B cell (primary cell): ENCODE data around the gene BICDL1. TPM values are rescaled to one million over a fixed set of nuclear protein-coding genes. Genes with fewer than 3 reads are reported as not detected.

Experiments used
- ATAC-seq: fragments of 200-7000 bp; cut with Tn5 transposase; one replicate; pipeline ENCODE4 v1.10.0; 2021; ENCODE audit warnings: low read depth, mild to moderate bottlenecking, moderate number of reproducible peaks, moderate library complexity
- CTCF ChIA-PET: fragments of 350-600 bp; sonication (Branson Sonifier 250); formaldehyde crosslinking; loops from one replicate; lab custom pipeline; 2021; ENCODE audit warnings: antibody characterized with exemption, inconsistent platforms; lab: Charles Lee
- POLR2A ChIA-PET: fragments of 350-600 bp; sonication (Branson Sonifier 250); formaldehyde crosslinking; loops from one replicate; lab custom pipeline; 2021; ENCODE audit warnings: antibody characterized with exemption; lab: Charles Lee
- DNase-seq: peaks from one replicate; pipeline ENCODE4 v3.0.0; 2013
- H2AFZ ChIP-seq: 2 replicates; pipeline ENCODE4 v1.6.1; 2012; ENCODE audit warnings: mild to moderate bottlenecking, low read depth, low read length; ENCODE audit not compliant: insufficient read depth, poor library complexity, severe bottlenecking
- H3K27ac ChIP-seq, 2 donors: 1 replicate in 1 of 2; 2 replicates in 1 of 2; pipeline ENCODE4 v1.5.1; 2012 to 2013; ENCODE audit warnings: low read length in 2 of 2, mild to moderate bottlenecking in 2 of 2, moderate library complexity in 1 of 2
- H3K27me3 ChIP-seq, 4 experiments: fragments of 200-600 bp in 1 of 4; sonication (generic) in 1 of 4; replicated peaks in 1 of 4; 1 replicate in 2 of 4; 2 replicates in 2 of 4; pipeline versions ENCODE4 v1.6.1 to v1.7.0; 2013 to 2016; ENCODE audit warnings: low read length in 3 of 4, mild to moderate bottlenecking in 2 of 4, mixed read lengths in 1 of 4, moderate library complexity in 1 of 4; ENCODE audit not compliant: insufficient read depth in 4 of 4, control insufficient read depth in 3 of 4; ENCODE audit errors: control extremely low read depth in 1 of 4
- H3K36me3 ChIP-seq, 2 experiments: replicated peaks in 1 of 2; 1 replicate in 1 of 2; 2 replicates in 1 of 2; pipeline versions ENCODE4 v1.6.1 to v1.7.1; 2013; ENCODE audit warnings: low read length in 1 of 2; ENCODE audit not compliant: insufficient read depth in 2 of 2, control insufficient read depth in 1 of 2; ENCODE audit errors: control extremely low read depth in 1 of 2, extremely low read depth in 1 of 2
- H3K4me1 ChIP-seq, 2 donors: fragments of 200-600 bp in 1 of 2; sonication (generic) in 1 of 2; 1 replicate in 1 of 2; 2 replicates in 1 of 2; pipeline versions ENCODE4 v1.5.1 to v1.6.1; 2013 to 2017; ENCODE audit warnings: low read length in 2 of 2; ENCODE audit not compliant: control insufficient read depth in 2 of 2, insufficient read depth in 2 of 2
- H3K4me2 ChIP-seq: replicated peaks from 2 replicates; pipeline ENCODE3; 2012; ENCODE audit warnings: mild to moderate bottlenecking, low read depth, low read length; ENCODE audit not compliant: poor library complexity, severe bottlenecking
- H3K4me3 ChIP-seq, 5 experiments: fragments of 200-600 bp in 1 of 5; sonication (generic) in 1 of 5; 1 replicate in 3 of 5; 2 replicates in 2 of 5; pipeline versions ENCODE4 v1.5.1 to v1.7.0; 2011 to 2016; ENCODE audit warnings: low read length in 4 of 5, mild to moderate bottlenecking in 4 of 5, low read depth in 2 of 5, control low read depth in 1 of 5, moderate library complexity in 1 of 5; ENCODE audit not compliant: insufficient read depth in 1 of 5; ENCODE audit errors: control extremely low read depth in 1 of 5, extremely low read depth in 1 of 5
- H3K79me2 ChIP-seq: fragments of 200-600 bp; sonication (generic); one replicate; pipeline ENCODE4 v1.6.0; 2016; ENCODE audit warnings: low read length; ENCODE audit not compliant: control insufficient read depth, insufficient read depth
- H3K9ac ChIP-seq: fragments of 200-600 bp; sonication (generic); 2 replicates; pipeline ENCODE4 v1.6.1; 2017; ENCODE audit warnings: mild to moderate bottlenecking, low read length, moderate library complexity
- H3K9me3 ChIP-seq, 3 donors: one replicate each; pipeline versions ENCODE4 v1.6.1 to v1.7.1; 2013; ENCODE audit warnings: low read length in 2 of 3; ENCODE audit not compliant: control insufficient read depth in 2 of 3, insufficient read depth in 1 of 3; ENCODE audit errors: control extremely low read depth in 1 of 3
- H4K20me1 ChIP-seq: 2 replicates; pipeline ENCODE4 v1.6.0; 2012; ENCODE audit warnings: mild to moderate bottlenecking, low read length; ENCODE audit not compliant: insufficient read depth, control insufficient read depth, poor library complexity, severe bottlenecking
- H3K27ac Mint-ChIP-seq: one replicate; pipeline ENCODE4 v1.8.0; 2021; ENCODE audit warnings: mixed read lengths
- H3K27me3 Mint-ChIP-seq: one replicate; pipeline ENCODE4 v1.8.0; 2021; ENCODE audit warnings: mixed read lengths
- H3K4me1 Mint-ChIP-seq: one replicate; pipeline ENCODE4 v1.8.0; 2021; ENCODE audit warnings: mixed read lengths
- H3K4me3 Mint-ChIP-seq: one replicate; pipeline ENCODE4 v1.8.0; 2021; ENCODE audit warnings: mixed read lengths
- H3K9me3 Mint-ChIP-seq: one replicate; pipeline ENCODE4 v1.8.0; 2022; ENCODE audit warnings: mixed read lengths; ENCODE audit not compliant: insufficient read depth
- EZH2 ChIP-seq: IDR thresholded peaks from 2 replicates; pipeline ENCODE4 v1.6.1; 2012; ENCODE audit warnings: borderline replicate concordance, low read depth, mild to moderate bottlenecking, moderate library complexity, low read length; ENCODE audit not compliant: insufficient read depth, poor library complexity, severe bottlenecking
- WGBS: methylation state at CpG from one replicate; pipeline ENCODE4 v1.1.5; 2013; ENCODE audit warnings: missing lambda C conversion rate; ENCODE audit not compliant: insufficient coverage; 5-methylcytosine and 5-hydroxymethylcytosine counted together
- intact Hi-C: fragments of 100-400 bp; cut with micrococcal nuclease; formaldehyde crosslinking; loops from one replicate; pipeline ENCODE4 v1.10.0; 2022
- polyA plus RNA-seq: library from polyadenylated mRNA; depleted of rRNA; stranded (reverse); fragments of >200 nt; gene quantifications from 2 replicates; pipeline ENCODE4 v1.2.3, GENCODE V29; 2012
- total RNA-seq, 2 donors: library from RNA; stranded (reverse); fragments of 120-200 nt in 1 of 2; gene quantifications; 1 replicate in 1 of 2; 2 replicates in 1 of 2; pipeline versions ENCODE4 v1.2.3 to v1.2.4, GENCODE V29; 2013 to 2022
- TF ChIP-seq, protein P1 (sequence below): fragments of 200-600 bp; IDR thresholded peaks from one replicate; pipeline ENCODE4 v1.8.0; 2022; ENCODE audit warnings: antibody characterized with exemption, mild to moderate bottlenecking

Gene BICDL1
- total and polyA plus RNA-seq, 2 donors (not counting 1 experiment from before 2014, with no cell fraction given), result 15.6 to 41.5 TPM

GRCh38 chr12:120051535-120051934, 62.5 kb downstream of the BICDL1 start:
- Mint-ChIP-seq H3K4me3 (no peak overlapping the region), H3K9me3 (no peaks in the 10 kb centered on the region), H3K27ac (no peak overlapping the region), H3K27me3 (no peaks in the 10 kb centered on the region), H3K4me1 (no peaks in the 10 kb centered on the region)
- DNase-seq, result no peak
- TF ChIP-seq, protein P1, sequence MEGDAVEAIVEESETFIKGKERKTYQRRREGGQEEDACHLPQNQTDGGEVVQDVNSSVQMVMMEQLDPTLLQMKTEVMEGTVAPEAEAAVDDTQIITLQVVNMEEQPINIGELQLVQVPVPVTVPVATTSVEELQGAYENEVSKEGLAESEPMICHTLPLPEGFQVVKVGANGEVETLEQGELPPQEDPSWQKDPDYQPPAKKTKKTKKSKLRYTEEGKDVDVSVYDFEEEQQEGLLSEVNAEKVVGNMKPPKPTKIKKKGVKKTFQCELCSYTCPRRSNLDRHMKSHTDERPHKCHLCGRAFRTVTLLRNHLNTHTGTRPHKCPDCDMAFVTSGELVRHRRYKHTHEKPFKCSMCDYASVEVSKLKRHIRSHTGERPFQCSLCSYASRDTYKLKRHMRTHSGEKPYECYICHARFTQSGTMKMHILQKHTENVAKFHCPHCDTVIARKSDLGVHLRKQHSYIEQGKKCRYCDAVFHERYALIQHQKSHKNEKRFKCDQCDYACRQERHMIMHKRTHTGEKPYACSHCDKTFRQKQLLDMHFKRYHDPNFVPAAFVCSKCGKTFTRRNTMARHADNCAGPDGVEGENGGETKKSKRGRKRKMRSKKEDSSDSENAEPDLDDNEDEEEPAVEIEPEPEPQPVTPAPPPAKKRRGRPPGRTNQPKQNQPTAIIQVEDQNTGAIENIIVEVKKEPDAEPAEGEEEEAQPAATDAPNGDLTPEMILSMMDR, result no peak
- TF ChIP-seq EZH2, result no peak
- no peak for ATAC-seq
- ChIA-PET CTCF (no interaction called here), POLR2A (no interaction called here)
- Histone ChIP-seq H3K27ac (no peak overlapping the region), H3K36me3 (no peaks in the 10 kb centered on the region), H3K79me2 (no peaks in the 10 kb centered on the region), H4K20me1 (no peaks in the 10 kb centered on the region), H3K27me3 (no peaks in the 10 kb centered on the region), H3K4me3 (no peak overlapping the region), H2AFZ (no peak overlapping the region), H3K9ac (no peak overlapping the region), H3K4me1 (no peaks in the 10 kb centered on the region), H3K9me3 (no peaks in the 10 kb centered on the region), H3K4me2 (no peak overlapping the region)
- WGBS, result no CpG with 5 or more reads among the region's 3 CpGs
- intact Hi-C loops, result no loop called here

- H4K20me1 ChIP-seq, result no peaks in the 10 kb centered on the region
- H3K4me3 ChIP-seq, result no peak overlapping the region
- ChIA-PET CTCF (no interaction called here), POLR2A (no interaction called here)
- no peak overlapping the region for H3K27ac ChIP-seq
- no peaks in the 10 kb centered on the region for H3K4me1 ChIP-seq
- TF ChIP-seq EZH2, result no peak
- TF ChIP-seq, protein P1, result no peak
- H3K27me3 Mint-ChIP-seq, result no peaks in the 10 kb centered on the region
- no peaks in the 10 kb centered on the region for H3K79me2 ChIP-seq
- no peak overlapping the region for H3K4me3 Mint-ChIP-seq
- H3K4me1 Mint-ChIP-seq, result no peaks in the 10 kb centered on the region
- no peak overlapping the region for H2AFZ ChIP-seq
- intact Hi-C loops, result no loop called here
- H3K4me2 ChIP-seq, result no peak overlapping the region
- WGBS, result no CpG with 5 or more reads among the region's 4 CpGs
- DNase-seq (no peak), ATAC-seq (no peak)
- H3K27me3 ChIP-seq, result no peaks in the 10 kb centered on the region
- no peaks in the 10 kb centered on the region for H3K36me3 ChIP-seq
- no peaks in the 10 kb centered on the region for H3K9me3 ChIP-seq
- H3K9ac ChIP-seq, result no peak overlapping the region
- no peak overlapping the region for H3K27ac Mint-ChIP-seq
- no peaks in the 10 kb centered on the region for H3K9me3 Mint-ChIP-seq
Measured at GRCh38 chr12:120054293-120054692, 65.3 kb downstream of the BICDL1 start.
